ENCODE results near the gene SGCD.
"Not testable (repeated sequence)": the region's sequence is repeated elsewhere in the genome, so short reads cannot be mapped to it uniquely, and the experiment has no call there.

The SGCD gene

GRCh38 chr5:156610582-156610981 lies 283.6 kb downstream of the SGCD start:
- H2BK120ac ChIP-seq (ENCODE audit: low read depth, low read length); H2AFZ ChIP-seq (ENCODE audit: low read length); H2AK5ac ChIP-seq (ENCODE audit: low read depth, low read length); H3K27me3 ChIP-seq (ENCODE audit: control insufficient read depth in 3 of 3, insufficient read depth in 3 of 3, low read depth in 1 of 3, low read length in 3 of 3); H3K4ac ChIP-seq (ENCODE audit: low read length); H2BK5ac ChIP-seq (ENCODE audit: low read length); H2BK12ac ChIP-seq (ENCODE audit: low read length); H3K4me2 ChIP-seq (ENCODE audit: insufficient read depth, low read length, poor library complexity, severe bottlenecking); H3K14ac ChIP-seq (ENCODE audit: low read length); H2BK15ac ChIP-seq (ENCODE audit: low read length); H4K8ac ChIP-seq (ENCODE audit: low read depth, low read length); H3K36me3 ChIP-seq (replicated peaks in 1 of 2; ENCODE audit: control insufficient read depth in 2 of 2, insufficient read depth in 2 of 2, low read length in 2 of 2); H3K9ac ChIP-seq (ENCODE audit: low read depth, low read length, poor library complexity); H3K27ac ChIP-seq (replicated peaks; ENCODE audit: low read length); H3K9me3 ChIP-seq (replicated peaks in 1 of 2; ENCODE audit: control insufficient read depth in 2 of 2, insufficient read depth in 1 of 2, low read depth in 1 of 2, low read length in 2 of 2); H3K4me3 ChIP-seq (ENCODE audit: low read length in 2 of 2); H3K18ac ChIP-seq (ENCODE audit: low read length); H3K79me1 ChIP-seq (ENCODE audit: low read depth, low read length); H3K23ac ChIP-seq (ENCODE audit: low read depth, low read length, poor library complexity); DNase-seq (ENCODE audit: low spot score); H4K91ac ChIP-seq (ENCODE audit: low read depth, low read length, poor library complexity); H3K4me1 ChIP-seq (ENCODE audit: control insufficient read depth in 2 of 2, insufficient read depth in 1 of 2, low read depth in 1 of 2, low read length in 2 of 2): not testable (repeated sequence)
- no CpG with 5 or more reads among the region's 11 CpGs for WGBS, 2 donors (ENCODE audit: extremely low coverage in 2 of 2, insufficient read length in 2 of 2, insufficient replicate concordance in 1 of 2)

- Histone ChIP-seq H2AFZ (ENCODE audit: low read length) (no peak overlapping the region), H3K9me3 (replicated peaks in 1 of 2; ENCODE audit: control insufficient read depth in 2 of 2, insufficient read depth in 1 of 2, low read depth in 1 of 2, low read length in 2 of 2) (peaks cover 0 to 6% of the 10 kb centered on the region in 2 donors), H3K4me1 (ENCODE audit: control insufficient read depth in 2 of 2, insufficient read depth in 1 of 2, low read depth in 1 of 2, low read length in 2 of 2) (no peaks in the 10 kb centered on the region), H2BK120ac (ENCODE audit: low read depth, low read length) (no peak overlapping the region), H3K4me2 (ENCODE audit: insufficient read depth, low read length, poor library complexity, severe bottlenecking) (no peak overlapping the region), H2BK12ac (ENCODE audit: low read length) (no peak overlapping the region), H3K27me3 (ENCODE audit: control insufficient read depth in 3 of 3, insufficient read depth in 3 of 3, low read depth in 1 of 3, low read length in 3 of 3) (no peaks in the 10 kb centered on the region), H3K18ac (ENCODE audit: low read length) (no peak overlapping the region), H3K27ac (replicated peaks; ENCODE audit: low read length) (no peak overlapping the region), H3K4me3 (ENCODE audit: low read length in 2 of 2) (no peak overlapping the region), H3K23ac (ENCODE audit: low read depth, low read length, poor library complexity) (no peak overlapping the region), H4K91ac (ENCODE audit: low read depth, low read length, poor library complexity) (no peak overlapping the region), H4K8ac (ENCODE audit: low read depth, low read length) (no peak overlapping the region), H3K14ac (ENCODE audit: low read length) (no peak overlapping the region), H3K4ac (ENCODE audit: low read length) (no peak overlapping the region), H2BK15ac (ENCODE audit: low read length) (no peak overlapping the region), H3K9ac (ENCODE audit: low read depth, low read length, poor library complexity) (no peak overlapping the region), H2BK5ac (ENCODE audit: low read length) (no peak overlapping the region), H3K79me1 (ENCODE audit: low read depth, low read length) (no peaks in the 10 kb centered on the region), H2AK5ac (ENCODE audit: low read depth, low read length) (no peak overlapping the region), H3K36me3 (replicated peaks in 1 of 2; ENCODE audit: control insufficient read depth in 2 of 2, insufficient read depth in 2 of 2, low read length in 2 of 2) (no peaks in the 10 kb centered on the region)
- no peak for DNase-seq (ENCODE audit: low spot score)
- WGBS, 2 donors (ENCODE audit: extremely low coverage in 2 of 2, insufficient read length in 2 of 2, insufficient replicate concordance in 1 of 2) = no CpG with 5 or more reads among the region's 2 CpGs
Measured at GRCh38 chr5:156615901-156616300, 288.9 kb downstream of the SGCD start.

- Histone ChIP-seq H3K79me1 (ENCODE audit: low read depth, low read length) (no peaks in the 10 kb centered on the region), H3K27me3 (ENCODE audit: control insufficient read depth in 3 of 3, insufficient read depth in 3 of 3, low read depth in 1 of 3, low read length in 3 of 3) (no peaks in the 10 kb centered on the region)
- WGBS, 2 donors (ENCODE audit: extremely low coverage in 2 of 2, insufficient read length in 2 of 2, insufficient replicate concordance in 1 of 2) = no CpG with 5 or more reads among the region's 2 CpGs
Measured at GRCh38 chr5:156617426-156617825, 290.5 kb downstream of the SGCD start.

GRCh38 chr5:156618601-156619000 lies 291.6 kb downstream of the SGCD start:
- H3K9ac ChIP-seq (ENCODE audit: low read depth, low read length, poor library complexity) = no peak overlapping the region
- H3K4me3 ChIP-seq (ENCODE audit: low read length in 2 of 2) = no peak overlapping the region

More at GRCh38 chr5:156617426-156617825, 290.5 kb downstream of the SGCD start:
- Histone ChIP-seq H3K4me2 (ENCODE audit: insufficient read depth, low read length, poor library complexity, severe bottlenecking) (no peak overlapping the region), H4K91ac (ENCODE audit: low read depth, low read length, poor library complexity) (no peak overlapping the region), H2AK5ac (ENCODE audit: low read depth, low read length) (no peak overlapping the region), H3K18ac (ENCODE audit: low read length) (no peak overlapping the region), H2AFZ (ENCODE audit: low read length) (no peak overlapping the region), H3K9me3 (replicated peaks in 1 of 2; ENCODE audit: control insufficient read depth in 2 of 2, insufficient read depth in 1 of 2, low read depth in 1 of 2, low read length in 2 of 2) (peaks cover 0 to 2% of the 10 kb centered on the region in 2 donors), H2BK12ac (ENCODE audit: low read length) (no peak overlapping the region), H3K27ac (replicated peaks; ENCODE audit: low read length) (no peak overlapping the region), H3K36me3 (replicated peaks in 1 of 2; ENCODE audit: control insufficient read depth in 2 of 2, insufficient read depth in 2 of 2, low read length in 2 of 2) (no peaks in the 10 kb centered on the region), H3K9ac (ENCODE audit: low read depth, low read length, poor library complexity) (no peak overlapping the region), H2BK120ac (ENCODE audit: low read depth, low read length) (no peak overlapping the region), H3K4me1 (ENCODE audit: control insufficient read depth in 2 of 2, insufficient read depth in 1 of 2, low read depth in 1 of 2, low read length in 2 of 2) (no peaks in the 10 kb centered on the region), H4K8ac (ENCODE audit: low read depth, low read length) (no peak overlapping the region), H3K14ac (ENCODE audit: low read length) (no peak overlapping the region), H3K4ac (ENCODE audit: low read length) (no peak overlapping the region), H3K23ac (ENCODE audit: low read depth, low read length, poor library complexity) (no peak overlapping the region), H2BK15ac (ENCODE audit: low read length) (no peak overlapping the region), H2BK5ac (ENCODE audit: low read length) (no peak overlapping the region), H3K4me3 (ENCODE audit: low read length in 2 of 2) (no peak overlapping the region)
- no peak for DNase-seq (ENCODE audit: low spot score)

More at GRCh38 chr5:156618601-156619000, 291.6 kb downstream of the SGCD start:
- H4K8ac ChIP-seq (ENCODE audit: low read depth, low read length) = no peak overlapping the region
- H2BK120ac ChIP-seq (ENCODE audit: low read depth, low read length) = no peak overlapping the region
- H3K18ac ChIP-seq (ENCODE audit: low read length) = no peak overlapping the region
- no peak overlapping the region for H2BK5ac ChIP-seq (ENCODE audit: low read length)
- no peak overlapping the region for H3K27ac ChIP-seq (replicated peaks; ENCODE audit: low read length)
- no CpG with 5 or more reads among the region's 8 CpGs for WGBS, 2 donors (ENCODE audit: extremely low coverage in 2 of 2, insufficient read length in 2 of 2, insufficient replicate concordance in 1 of 2)
- H3K9me3 ChIP-seq (replicated peaks in 1 of 2; ENCODE audit: control insufficient read depth in 2 of 2, insufficient read depth in 1 of 2, low read depth in 1 of 2, low read length in 2 of 2) = no peaks in the 10 kb centered on the region
- no peaks in the 10 kb centered on the region for H3K27me3 ChIP-seq (ENCODE audit: control insufficient read depth in 3 of 3, insufficient read depth in 3 of 3, low read depth in 1 of 3, low read length in 3 of 3)
- no peaks in the 10 kb centered on the region for H3K79me1 ChIP-seq (ENCODE audit: low read depth, low read length)
- no peaks in the 10 kb centered on the region for H3K4me1 ChIP-seq (ENCODE audit: control insufficient read depth in 2 of 2, insufficient read depth in 1 of 2, low read depth in 1 of 2, low read length in 2 of 2)
- no peaks in the 10 kb centered on the region for H3K36me3 ChIP-seq (replicated peaks in 1 of 2; ENCODE audit: control insufficient read depth in 2 of 2, insufficient read depth in 2 of 2, low read length in 2 of 2)
- no peak overlapping the region for H2BK12ac ChIP-seq (ENCODE audit: low read length)
- H3K4ac ChIP-seq (ENCODE audit: low read length) = no peak overlapping the region
- H4K91ac ChIP-seq (ENCODE audit: low read depth, low read length, poor library complexity) = no peak overlapping the region
- H2AK5ac ChIP-seq (ENCODE audit: low read depth, low read length) = no peak overlapping the region
- no peak for DNase-seq (ENCODE audit: low spot score)
- no peak overlapping the region for H2AFZ ChIP-seq (ENCODE audit: low read length)
- H3K14ac ChIP-seq (ENCODE audit: low read length) = no peak overlapping the region
- H3K23ac ChIP-seq (ENCODE audit: low read depth, low read length, poor library complexity) = no peak overlapping the region
- H2BK15ac ChIP-seq (ENCODE audit: low read length) = no peak overlapping the region
- H3K4me2 ChIP-seq (ENCODE audit: insufficient read depth, low read length, poor library complexity, severe bottlenecking) = no peak overlapping the region

Data from neuronal stem cell (in vitro differentiated cells).